ENCODE measurements around the gene SOCS6.

GRCh38 chr18:70324897-70325296 lies 36.1 kb downstream of the SOCS6 start:
- no peak for TF ChIP-seq CTCF (IDR thresholded peaks at IDR 0.05)
- no peak for TF ChIP-seq POLR2A (IDR thresholded peaks at IDR 0.05)
- no peak for TF ChIP-seq EP300 (IDR thresholded peaks at IDR 0.05)
- no peak for TF ChIP-seq POLR2AphosphoS5 (IDR thresholded peaks at IDR 0.05)

Measured in gastroesophageal sphincter (tissue), 3 donors.